ENCODE measurements around the gene PMEL.

- TF ChIP-seq CTCF (IDR thresholded peaks at IDR 0.05; ENCODE audit: low read length) (no peak), EZH2 (IDR thresholded peaks at IDR 0.05; ENCODE audit: borderline replicate concordance, low read length) (no peak)
Observed at GRCh38 chr12:55972456-55972855, 6.6 kb upstream of the PMEL start.

All from OCI-LY1 (cell line).